GM12873 (cell line): ENCODE data around the gene GTF3C5.

Experiments used
- TF ChIP-seq, protein P1 (sequence below): IDR thresholded peaks from 2 replicates; pipeline ENCODE4 v1.5.1; 2012; ENCODE audit warnings: low read depth, mild to moderate bottlenecking, moderate library complexity, low read length, control low read depth; ENCODE audit not compliant: insufficient read depth; ENCODE audit errors: missing control alignments

GTF3C5 gene

DNA sequence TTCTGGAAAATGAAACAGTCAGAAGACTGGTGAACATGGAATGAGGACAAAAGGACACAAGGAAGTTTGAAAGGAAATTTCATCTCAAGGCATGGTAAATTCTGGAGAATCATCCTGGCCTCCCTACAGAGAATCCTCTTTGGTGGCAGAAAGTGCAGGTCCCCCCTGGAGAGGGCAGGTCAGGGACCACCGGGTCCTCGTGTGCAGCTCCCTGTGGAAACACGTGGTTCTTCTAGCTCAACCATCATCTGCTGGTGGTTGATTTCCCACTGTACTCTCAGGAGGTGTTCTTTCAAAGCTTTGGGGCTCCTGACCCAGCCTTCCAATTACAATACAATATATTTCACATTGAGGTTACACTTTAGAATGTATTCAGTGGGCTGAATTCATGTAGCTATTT is 2.6 kb upstream of the GTF3C5 start:
- TF ChIP-seq, protein P1, sequence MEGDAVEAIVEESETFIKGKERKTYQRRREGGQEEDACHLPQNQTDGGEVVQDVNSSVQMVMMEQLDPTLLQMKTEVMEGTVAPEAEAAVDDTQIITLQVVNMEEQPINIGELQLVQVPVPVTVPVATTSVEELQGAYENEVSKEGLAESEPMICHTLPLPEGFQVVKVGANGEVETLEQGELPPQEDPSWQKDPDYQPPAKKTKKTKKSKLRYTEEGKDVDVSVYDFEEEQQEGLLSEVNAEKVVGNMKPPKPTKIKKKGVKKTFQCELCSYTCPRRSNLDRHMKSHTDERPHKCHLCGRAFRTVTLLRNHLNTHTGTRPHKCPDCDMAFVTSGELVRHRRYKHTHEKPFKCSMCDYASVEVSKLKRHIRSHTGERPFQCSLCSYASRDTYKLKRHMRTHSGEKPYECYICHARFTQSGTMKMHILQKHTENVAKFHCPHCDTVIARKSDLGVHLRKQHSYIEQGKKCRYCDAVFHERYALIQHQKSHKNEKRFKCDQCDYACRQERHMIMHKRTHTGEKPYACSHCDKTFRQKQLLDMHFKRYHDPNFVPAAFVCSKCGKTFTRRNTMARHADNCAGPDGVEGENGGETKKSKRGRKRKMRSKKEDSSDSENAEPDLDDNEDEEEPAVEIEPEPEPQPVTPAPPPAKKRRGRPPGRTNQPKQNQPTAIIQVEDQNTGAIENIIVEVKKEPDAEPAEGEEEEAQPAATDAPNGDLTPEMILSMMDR, result no peak

- TF ChIP-seq, protein P1, result no peak
Observed at GRCh38 chr9:133029994-133030316, 842 bp upstream of the GTF3C5 start.

GRCh38 chr9:133031130-133031422 is 279 bp downstream of the GTF3C5 start:
- TF ChIP-seq, protein P1, result no peak

DNA sequence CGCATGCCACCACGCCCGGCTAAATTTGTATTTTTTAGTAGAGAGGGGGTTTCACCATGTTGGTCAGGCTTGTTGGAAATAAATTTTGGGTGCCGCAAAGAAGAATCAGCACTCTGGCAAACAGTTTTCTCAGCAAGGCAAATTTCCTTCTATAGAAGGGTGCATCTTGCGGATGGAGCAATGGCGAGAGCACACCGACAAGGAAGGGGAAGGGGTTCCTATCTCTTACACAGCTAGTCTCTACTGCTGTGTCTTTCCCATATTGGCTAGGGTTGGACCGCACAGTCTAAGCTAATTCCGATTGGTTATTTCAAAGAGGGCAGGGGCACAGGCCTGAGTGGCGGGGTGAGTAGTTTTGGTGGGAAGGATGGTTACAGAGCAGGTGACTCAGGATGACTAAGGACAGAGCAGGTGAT is 707 bp downstream of the GTF3C5 start:
- TF ChIP-seq, protein P1, result no peak

DNA sequence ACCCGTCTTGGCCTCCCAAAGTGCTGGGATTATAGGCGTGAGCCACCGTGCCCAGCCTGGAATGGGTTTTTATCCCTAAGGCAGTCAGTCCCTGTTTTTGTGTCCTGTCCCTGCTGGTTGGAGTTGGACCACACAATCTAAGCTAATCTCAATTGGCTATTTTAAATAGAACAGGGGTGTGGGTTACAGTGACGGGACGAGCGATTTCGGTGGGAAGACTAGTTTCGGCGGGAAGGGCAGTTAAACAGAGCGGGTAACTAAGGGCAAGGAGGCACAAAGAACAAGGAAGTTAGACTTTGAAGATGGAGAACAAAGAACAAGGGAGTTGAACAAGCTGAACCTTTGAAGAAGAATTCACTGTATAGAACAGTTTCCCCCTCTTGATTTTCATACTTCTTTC is 1.4 kb downstream of the GTF3C5 start:
- TF ChIP-seq, protein P1, result no peak

- TF ChIP-seq, protein P1, result no peak
Observed at GRCh38 chr9:133035669-133036068, 4.9 kb downstream of the GTF3C5 start.

- TF ChIP-seq, protein P1, result no peak
Observed at GRCh38 chr9:133037775-133038515, 7.1 kb downstream of the GTF3C5 start.
